GM21423 (cell line): ENCODE data around the gene HS2ST1.

Source experiments
- ATAC-seq: cut with Tn5 transposase; IDR thresholded peaks from one replicate; pipeline ENCODE4 v1.9.1; 2021; ENCODE audit warnings: mild to moderate bottlenecking, moderate library complexity; ENCODE audit not compliant: unreplicated experiment

Gene HS2ST1

DNA sequence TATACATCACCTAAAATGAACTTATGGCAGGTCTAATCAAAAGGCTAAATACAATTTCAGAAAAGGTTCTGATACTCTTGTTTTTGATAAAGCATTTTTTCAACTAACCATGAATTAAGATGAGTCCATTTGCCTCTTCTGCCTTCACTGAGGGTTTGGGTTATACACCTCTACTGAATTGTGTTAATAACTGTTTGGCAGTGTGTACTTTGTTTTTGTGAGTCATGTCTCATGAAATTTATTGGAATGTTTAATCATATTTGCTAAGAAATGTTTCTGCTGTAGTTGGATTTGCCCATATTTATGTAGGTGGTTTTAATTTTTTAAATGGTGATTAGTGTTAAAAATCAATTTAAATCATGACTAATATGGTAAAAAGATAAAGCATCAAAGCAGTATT, 190.5 kb downstream of the HS2ST1 start:
- ATAC-seq: no peak

DNA sequence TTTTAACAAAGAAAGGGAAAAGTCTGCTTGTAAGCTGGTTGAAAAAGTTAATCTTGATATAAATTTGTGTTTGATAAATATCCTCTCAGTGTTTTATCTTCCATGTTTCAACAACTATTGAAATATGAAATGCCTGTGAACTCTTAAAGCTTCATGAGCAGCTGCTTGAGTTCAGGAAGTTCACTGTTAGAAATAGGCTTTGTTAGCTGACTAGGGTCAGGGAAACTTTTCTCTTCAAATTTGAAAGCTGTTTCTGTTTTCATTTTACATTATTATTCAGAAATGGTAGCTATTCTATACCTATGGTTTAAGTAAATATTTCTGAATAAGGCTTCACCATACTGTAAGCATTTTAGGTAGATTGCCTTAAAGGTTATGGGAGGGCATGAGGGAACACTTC, 191.7 kb downstream of the HS2ST1 start:
- no peak for ATAC-seq

DNA sequence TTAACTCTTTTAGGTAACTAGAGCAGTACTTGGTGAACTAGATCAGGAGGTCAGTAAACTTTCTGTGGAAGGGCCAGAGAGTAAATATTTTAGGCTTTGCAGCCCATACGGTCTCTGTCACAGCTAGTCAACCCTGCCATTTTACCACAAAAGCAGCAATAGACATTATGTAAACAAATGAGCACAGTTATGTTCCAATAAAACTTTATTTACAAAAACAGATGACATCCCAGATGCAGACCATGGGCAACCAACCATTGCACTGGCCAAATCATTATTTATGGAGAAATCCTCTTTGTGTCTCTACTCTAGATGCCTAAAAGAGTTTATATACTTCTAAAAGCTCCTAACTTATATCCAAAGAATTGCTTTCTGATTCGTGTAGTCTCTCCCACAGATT, 192.4 kb downstream of the HS2ST1 start:
- no peak for ATAC-seq

GRCh38 chr1:87108228-87108627, 193.8 kb downstream of the HS2ST1 start:
- no peak for ATAC-seq

DNA sequence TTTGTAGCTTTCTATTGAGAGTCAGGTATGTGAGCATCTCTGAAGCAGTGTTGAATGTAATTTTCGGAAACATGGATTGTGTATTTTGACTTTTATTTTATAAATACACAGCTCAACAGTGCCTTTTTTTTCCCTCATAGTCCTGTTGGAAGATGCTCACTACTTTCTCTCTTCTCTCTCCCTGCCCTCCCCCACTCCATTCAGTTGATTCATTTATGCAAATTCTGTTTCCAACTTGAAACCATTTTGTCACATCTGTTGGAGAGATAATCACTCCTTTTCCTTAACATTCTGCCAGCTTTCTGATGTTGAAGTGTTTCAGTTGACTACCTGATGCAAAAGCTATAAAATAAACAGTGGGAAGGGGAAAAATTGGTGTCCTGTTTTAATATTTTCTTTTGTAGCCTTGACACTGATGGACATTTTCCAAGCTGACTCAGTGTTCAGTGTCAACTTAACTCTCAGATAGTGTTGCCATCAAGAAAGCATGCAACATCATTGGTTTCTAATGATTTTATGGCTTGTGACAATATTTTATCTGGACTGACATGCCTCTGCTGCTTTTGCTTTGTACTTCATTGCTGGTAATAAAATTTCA, 194.5 kb downstream of the HS2ST1 start:
- no peak for ATAC-seq

DNA sequence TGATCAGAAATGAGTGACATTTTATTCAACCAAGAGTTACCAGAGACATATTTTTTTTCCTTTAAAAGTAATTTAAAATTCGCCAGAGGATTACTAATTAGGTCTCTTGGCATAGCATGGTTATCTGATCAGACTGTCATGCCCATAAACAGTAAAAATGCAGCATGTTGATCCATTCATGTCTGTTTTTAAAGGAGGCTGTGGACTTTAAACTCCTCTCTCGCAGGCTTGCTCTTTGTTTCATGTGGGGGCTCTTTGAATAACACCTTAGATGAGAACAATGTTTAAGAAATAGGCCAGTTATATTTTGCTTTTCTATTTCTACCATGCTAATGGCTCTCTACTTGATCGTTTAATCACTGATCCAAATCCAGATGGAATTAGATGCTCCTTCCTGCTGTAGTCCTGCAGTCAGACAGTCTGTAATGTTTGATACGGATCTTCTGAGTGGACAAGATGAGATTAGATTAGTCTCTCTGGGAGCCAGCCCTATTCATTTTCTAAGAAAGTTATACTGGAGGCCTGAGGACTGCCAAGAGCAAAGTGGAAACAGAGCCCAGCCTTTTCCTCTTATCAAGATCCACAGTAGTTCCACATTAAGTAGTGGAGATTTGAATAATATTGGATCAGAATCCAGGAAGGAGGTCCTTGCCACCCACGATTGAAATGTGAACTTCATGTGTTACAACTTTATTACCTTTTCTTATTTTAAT, 197.4 kb downstream of the HS2ST1 start:
- no peak for ATAC-seq

DNA sequence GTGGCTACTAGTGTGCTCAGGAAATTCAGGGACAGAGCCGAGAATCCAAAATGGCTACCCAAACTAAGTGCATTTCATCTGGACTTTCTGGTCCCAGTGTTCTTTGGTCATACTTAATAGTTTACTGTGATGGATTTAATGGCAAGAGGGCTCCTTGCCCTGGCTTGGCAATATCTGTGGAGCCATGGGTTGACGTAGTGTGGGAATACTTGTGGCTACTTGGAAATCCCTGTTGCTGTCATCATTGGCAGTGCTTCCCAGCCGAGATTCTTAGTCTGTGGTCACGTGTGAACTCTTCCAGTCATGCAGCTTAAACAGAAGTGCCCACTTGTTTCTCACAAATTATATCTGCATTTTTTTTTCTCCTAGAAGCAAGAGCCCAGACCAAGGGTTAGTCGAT, 198.9 kb downstream of the HS2ST1 start:
- no peak for ATAC-seq

DNA sequence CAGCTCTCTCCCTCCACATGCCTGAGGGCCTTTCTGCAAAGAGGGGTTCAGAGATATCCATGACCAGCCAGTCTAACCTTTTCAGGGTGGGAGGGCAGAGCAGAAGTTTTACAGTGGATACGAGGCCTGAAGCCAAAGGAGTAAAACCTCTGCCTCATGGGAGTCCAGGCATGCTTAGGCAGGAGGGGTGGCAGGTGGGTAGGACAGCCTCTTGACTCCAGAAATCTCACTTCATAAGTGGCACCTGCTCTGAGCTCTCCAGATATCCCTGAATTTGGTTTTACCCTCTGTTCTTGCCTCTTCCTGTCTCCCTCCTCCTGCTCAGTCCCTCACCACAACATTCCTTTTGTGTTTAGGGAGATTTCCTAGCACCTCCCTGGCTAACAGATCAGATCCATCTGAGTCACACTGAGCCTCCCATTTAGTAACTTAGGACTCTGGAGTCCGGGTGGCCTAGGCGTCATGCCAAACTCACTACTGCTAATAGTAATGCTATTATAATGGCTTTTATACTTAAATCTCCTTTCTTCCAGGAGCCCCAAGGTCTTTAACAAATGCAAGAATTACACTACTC, 201.0 kb downstream of the HS2ST1 start:
- no peak for ATAC-seq

DNA sequence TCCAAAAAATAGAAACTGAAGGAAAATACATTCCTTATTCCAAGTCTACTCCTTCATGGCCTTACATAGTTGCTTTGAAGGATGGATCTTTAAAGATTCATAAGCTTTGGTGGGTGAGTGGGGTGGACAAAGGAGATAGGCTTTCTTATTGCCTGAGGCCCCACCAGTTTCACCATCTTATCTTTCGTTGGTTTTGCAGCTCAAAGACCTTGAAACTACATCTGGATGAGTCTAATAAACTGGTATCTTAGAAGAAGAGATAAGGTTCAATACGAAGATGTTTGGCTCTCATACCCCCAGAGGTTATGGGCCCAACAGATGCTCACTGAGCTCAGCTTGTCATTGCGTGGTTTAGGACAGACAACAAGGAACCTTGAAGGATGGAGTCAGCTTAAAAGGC, 201.5 kb downstream of the HS2ST1 start:
- no peak for ATAC-seq

DNA sequence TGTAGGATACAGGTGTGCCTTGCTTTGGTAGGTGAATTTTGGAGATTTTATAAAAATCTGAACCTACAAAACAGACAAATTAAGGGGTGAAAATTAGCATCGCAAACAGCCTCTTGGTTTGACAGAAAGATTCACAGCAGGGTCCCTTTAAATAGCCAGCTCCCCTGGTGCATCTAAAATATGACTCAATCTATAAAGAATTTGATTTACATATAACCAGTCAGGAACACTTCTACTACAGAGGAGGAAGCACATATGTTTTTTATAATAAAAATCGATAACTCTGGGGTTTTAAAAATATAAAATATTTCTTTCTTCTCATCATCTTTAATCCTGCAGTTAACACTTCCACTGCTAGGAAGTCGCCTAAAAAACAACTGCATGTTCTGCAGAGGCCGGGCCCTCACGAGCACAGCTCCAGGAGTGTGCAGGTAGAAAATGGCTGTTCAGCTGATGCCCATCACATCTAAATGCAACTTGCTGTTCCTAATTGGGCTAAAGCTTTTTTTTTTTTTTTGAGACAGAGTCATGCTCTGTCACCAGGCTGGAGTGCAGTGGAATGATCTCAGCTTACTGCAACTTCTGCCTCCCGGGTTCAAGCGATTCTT, 203.4 kb downstream of the HS2ST1 start:
- no peak for ATAC-seq

- no peak for ATAC-seq
These were observed 205.2 kb downstream of the HS2ST1 start for GRCh38 chr1:87119541-87120140.

GRCh38 chr1:87120779-87121178, 206.3 kb downstream of the HS2ST1 start:
- no peak for ATAC-seq

DNA sequence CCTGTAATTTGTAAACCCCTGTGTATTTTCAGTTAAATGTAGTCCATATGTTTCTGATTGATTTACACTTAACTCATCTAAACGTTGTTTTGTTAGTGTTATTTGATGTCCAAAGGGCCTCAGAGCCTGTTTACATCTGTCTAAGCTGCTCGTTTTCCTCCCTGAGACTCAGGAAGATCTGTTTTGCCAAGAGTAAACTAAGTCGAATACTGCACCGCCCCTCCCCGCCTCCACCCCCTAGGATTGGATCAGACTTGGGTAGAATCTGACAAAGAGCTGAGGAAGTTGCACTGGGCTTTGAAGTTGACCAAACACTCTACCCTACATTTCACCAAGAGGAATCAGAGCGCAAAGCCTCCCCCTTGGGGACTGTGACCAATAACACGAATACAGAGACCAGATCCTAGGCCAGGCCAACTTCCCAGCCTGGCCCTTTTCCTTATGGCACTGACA, 207.3 kb downstream of the HS2ST1 start:
- no peak for ATAC-seq

DNA sequence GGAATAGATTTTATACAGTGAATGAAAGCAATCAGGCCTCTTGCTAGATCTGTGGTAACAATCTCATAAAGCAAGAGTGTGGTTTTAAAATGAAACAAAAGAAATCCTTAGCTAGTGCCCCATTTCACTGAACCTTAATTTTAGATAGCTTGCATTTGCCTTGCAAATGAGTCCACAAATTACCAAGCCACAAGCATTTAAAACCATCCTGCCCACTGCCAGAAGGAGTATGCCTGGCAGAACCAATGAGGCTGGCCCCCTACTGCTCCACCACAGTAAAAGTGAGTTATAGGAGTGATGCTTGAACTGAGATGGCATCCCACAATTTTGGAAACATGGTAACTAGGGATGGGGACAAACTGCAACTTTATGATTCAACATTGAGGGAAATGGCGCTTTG, 207.8 kb downstream of the HS2ST1 start:
- no peak for ATAC-seq

- no peak for ATAC-seq
These were observed 209.2 kb downstream of the HS2ST1 start for GRCh38 chr1:87123610-87124009.

GRCh38 chr1:87126886-87127505, 212.6 kb downstream of the HS2ST1 start:
- no peak for ATAC-seq

DNA sequence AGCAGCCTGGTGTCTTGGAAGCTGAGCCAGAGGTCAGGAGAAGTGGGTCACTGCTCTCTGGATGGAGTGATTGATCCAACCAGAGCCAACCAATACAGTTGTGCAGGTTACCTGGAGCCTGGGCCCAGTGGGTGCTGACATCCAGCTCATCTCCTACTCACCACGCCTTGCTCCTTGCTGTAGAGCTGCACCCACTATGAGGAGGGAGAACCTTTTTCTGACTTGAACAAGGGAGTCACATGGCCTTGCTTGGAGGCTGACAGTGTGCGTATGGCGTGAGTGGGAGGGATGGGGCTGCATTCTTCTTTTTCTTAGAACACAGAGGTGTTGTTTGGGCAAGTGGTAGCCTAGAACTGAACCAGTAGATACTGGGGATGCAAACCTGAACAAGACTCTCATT, 213.1 kb downstream of the HS2ST1 start:
- ATAC-seq: no peak

GRCh38 chr1:87129038-87129437, 214.6 kb downstream of the HS2ST1 start:
- ATAC-seq: no peak

- ATAC-seq: no peak
These were observed 215.2 kb downstream of the HS2ST1 start for GRCh38 chr1:87129606-87130005.

DNA sequence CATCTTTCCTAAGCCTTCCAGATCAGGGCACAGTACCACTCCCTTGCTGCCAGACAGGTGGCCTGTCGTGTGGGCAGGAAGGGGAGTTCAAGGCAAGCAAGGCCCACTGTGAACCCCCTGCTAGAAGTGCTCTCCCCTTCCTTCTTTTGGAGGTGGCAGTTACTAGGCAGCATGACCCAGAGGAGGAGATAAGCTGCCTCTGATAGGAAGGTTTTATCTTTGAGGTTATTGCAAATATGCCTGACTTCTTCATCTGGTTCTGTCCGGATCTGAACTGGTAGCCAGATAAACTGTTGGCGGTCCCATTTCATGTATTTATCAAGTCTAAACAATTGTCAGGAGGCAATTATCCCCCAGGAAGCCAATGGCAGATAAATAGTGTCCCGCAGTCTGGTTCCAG, 216.0 kb downstream of the HS2ST1 start:
- ATAC-seq: no peak

GRCh38 chr1:87131809-87132283, 217.4 kb downstream of the HS2ST1 start:
- ATAC-seq: peak; percentile 97
